Measurements from ENCODE around the gene DHRS13.

GRCh38 chr17:28875848-28876550, 26.9 kb downstream of the DHRS13 start:
- TF ChIP-seq CTCF (IDR thresholded peaks at IDR 0.05; ENCODE audit: low read depth, low read length), result no peak
- TF ChIP-seq MYC (IDR thresholded peaks at IDR 0.05; ENCODE audit: low read depth, low read length), result no peak
